Metanephros (tissue), 1 donor: ENCODE measurements around the gene MNS1. TPM values are rescaled to one million over a fixed set of nuclear protein-coding genes. Genes with fewer than 3 reads are reported as not detected.

Experiments used
- total RNA-seq: library from RNA; depleted of rRNA; stranded (reverse); fragments of >200 nt; gene quantifications from one replicate; pipeline ENCODE4 v1.2.3, GENCODE V29; 2014

Gene MNS1
- 2.5 TPM for total RNA-seq

GRCh38 chr15:56464893-56465520 lies at the start of gene MNS1:
Gene MNS1 (minus strand): TSS chr15:56465137. CDS start chr15:56464972, 165 bp downstream.

Other genes starting within 250 kb of the MNS1 start
- 10.9 TPM for gene RFX7, start 221.3 kb downstream of the MNS1 start, total RNA-seq
- gene TEX9, start 99.7 kb downstream of the MNS1 start, total RNA-seq, result 22.9 TPM